Natural killer cell treated with Interleukin-12 subunit alpha and Interleukin-12 subunit beta and Interleukin-15 and Interleukin-18, amount 100 ng/mL, for 72 hours (primary cell): Measurements from ENCODE around the gene XRN2. TPM values are rescaled to one million over a fixed set of nuclear protein-coding genes. Genes with fewer than 3 reads are reported as not detected.
A peak's percentile ranks its signal among the peaks of the same experiment; 100 is the strongest.

Experiments
- ATAC-seq, 2 donors: fragments of 150-1000 bp; cut with Tn5 transposase in 1 of 2; sonication (Bioruptor Pico), chemical (Tn5 transposase) in 1 of 2; 2 replicates each; pipeline ENCODE4 v1.10.0; 2021
- DNase-seq: peaks from one replicate; pipeline ENCODE4 v3.0.0; 2022; ENCODE audit warnings: low spot score
- H3K27ac Mint-ChIP-seq, 2 donors: 1 replicate in 1 of 2; 2 replicates in 1 of 2; pipeline ENCODE4 v1.8.0; 2022; ENCODE audit warnings: mixed read lengths in 2 of 2, mild to moderate bottlenecking in 1 of 2, moderate library complexity in 1 of 2
- H3K27me3 Mint-ChIP-seq, 2 donors: 1 replicate in 1 of 2; 2 replicates in 1 of 2; pipeline ENCODE4 v1.8.0; 2022; ENCODE audit warnings: mixed read lengths in 2 of 2
- H3K36me3 Mint-ChIP-seq: one replicate; pipeline ENCODE4 v1.8.0; 2022; ENCODE audit warnings: mixed read lengths
- H3K4me1 Mint-ChIP-seq, 2 donors: 1 replicate in 1 of 2; 2 replicates in 1 of 2; pipeline ENCODE4 v1.8.0; 2022; ENCODE audit warnings: low read depth in 2 of 2, mixed read lengths in 2 of 2, mild to moderate bottlenecking in 1 of 2
- H3K4me3 Mint-ChIP-seq: one replicate; pipeline ENCODE4 v1.8.0; 2022; ENCODE audit warnings: mixed read lengths
- H3K9me3 Mint-ChIP-seq: 2 replicates; pipeline ENCODE4 v1.8.0; 2022; ENCODE audit warnings: mixed read lengths
- total RNA-seq, 2 donors: library from RNA; stranded (reverse); gene quantifications; one replicate each; pipeline ENCODE4 v1.2.3, GENCODE V29; 2022

The XRN2 gene
- total RNA-seq, 2 donors from 2014 or later, result 62.1 to 68.6 TPM

DNA sequence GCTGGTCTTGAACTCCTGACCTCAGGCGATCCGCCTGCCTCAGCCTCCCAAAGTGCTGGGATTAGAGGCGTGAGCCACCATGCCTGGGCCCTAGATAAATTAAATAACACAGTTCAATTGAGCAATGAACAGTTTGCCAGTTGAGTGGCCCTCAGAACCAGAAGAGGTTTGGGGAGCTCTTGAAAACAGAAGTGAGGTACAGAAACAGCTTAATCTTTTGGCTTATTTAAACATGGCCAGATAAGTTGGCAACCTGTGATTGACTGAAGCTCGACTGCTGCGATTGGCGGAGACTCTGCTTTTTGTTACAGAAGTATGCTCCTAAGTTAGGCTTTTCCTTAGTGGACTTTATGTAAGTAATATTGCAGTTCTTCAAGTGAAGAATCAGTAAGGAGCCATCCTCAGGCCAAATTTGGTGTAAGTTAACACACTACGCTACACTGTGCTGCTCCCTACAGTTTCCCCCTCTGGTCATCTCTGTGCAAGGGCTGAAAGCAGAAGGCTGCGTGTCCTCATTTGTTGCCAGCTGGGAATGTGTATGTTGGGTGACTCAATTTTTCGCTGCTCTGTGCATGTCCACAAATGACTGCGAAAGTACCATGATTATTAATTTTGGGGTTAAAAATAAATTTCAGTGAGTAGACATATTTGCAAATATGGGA is 9.8 kb downstream of the XRN2 start:
- Mint-ChIP-seq H3K27me3 (no peaks in the 10 kb centered on the region), H3K36me3 (peaks cover 24% of the 10 kb centered on the region), H3K4me1 (peaks cover 67 to 75% of the 10 kb centered on the region in 2 donors), H3K9me3 (no peaks in the 10 kb centered on the region), H3K4me3 (no peak overlapping the region), H3K27ac (no peak overlapping the region)
- ATAC-seq, result no peak
- no peak for DNase-seq

DNA sequence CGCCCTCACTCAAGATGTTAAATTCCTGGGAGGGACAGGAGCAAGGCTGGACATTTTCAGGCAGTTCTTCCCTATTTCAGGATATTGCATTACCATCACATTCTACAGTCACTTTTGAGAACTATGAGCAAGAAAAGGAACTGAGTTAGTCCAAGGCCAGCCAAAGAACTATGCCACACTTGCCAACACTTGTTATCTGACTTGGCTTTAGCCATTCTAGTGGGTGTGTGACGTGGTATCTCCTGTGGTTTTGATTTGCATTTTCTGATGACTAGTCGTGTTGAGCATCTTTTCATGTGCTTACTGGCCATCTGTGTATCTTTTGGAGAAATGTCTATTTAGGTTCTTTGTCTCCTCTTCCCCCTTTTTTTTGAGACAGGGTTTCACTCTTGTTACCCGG is 12.0 kb downstream of the XRN2 start:
- no peaks in the 10 kb centered on the region for H3K9me3 Mint-ChIP-seq
- H3K36me3 Mint-ChIP-seq, result peaks cover 4% of the 10 kb centered on the region
- ATAC-seq (peak; percentile 78 to 95), DNase-seq (no peak)
- no peaks in the 10 kb centered on the region for H3K27me3 Mint-ChIP-seq
- peaks cover 62 to 67% of the 10 kb centered on the region in 2 donors for H3K4me1 Mint-ChIP-seq
- peak overlapping the region; percentile 49 to 59 for H3K27ac Mint-ChIP-seq
- no peak overlapping the region for H3K4me3 Mint-ChIP-seq

DNA sequence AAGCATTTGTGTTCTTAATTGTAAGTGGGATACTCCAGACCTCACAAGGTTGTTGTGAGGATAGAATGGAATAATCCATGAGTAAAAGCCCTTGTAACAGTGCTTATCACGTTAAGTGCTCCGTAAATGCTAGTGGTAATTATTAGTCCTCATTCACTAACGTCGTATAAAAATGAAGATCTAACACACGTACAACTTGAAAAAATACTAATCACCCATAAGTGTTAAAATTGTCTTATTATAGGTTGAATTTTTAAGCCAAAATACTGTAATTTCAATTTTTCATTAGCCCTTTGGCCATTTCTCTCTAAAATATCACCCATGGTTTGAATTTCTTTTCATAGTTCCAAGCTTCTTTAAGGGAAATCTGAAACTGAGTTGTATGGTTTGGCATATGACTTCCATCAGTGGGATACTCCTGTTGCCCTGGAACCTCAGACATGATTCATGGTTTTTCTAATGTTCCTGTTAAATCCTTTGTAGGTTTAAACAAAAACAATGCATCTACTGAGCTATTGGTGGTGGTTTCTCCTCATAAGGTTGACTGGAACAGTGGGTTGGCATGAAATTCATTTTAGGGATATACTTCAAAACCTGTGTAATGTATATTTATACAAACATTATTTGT is 19.1 kb downstream of the XRN2 start:
- peaks cover 62% of the 10 kb centered on the region in 2 donors for H3K4me1 Mint-ChIP-seq
- peaks cover 3% of the 10 kb centered on the region for H3K9me3 Mint-ChIP-seq
- ATAC-seq (no peak), DNase-seq (no peak)
- H3K4me3 Mint-ChIP-seq, result no peak overlapping the region
- no peak overlapping the region for H3K27ac Mint-ChIP-seq
- H3K36me3 Mint-ChIP-seq, result peaks cover 5% of the 10 kb centered on the region
- H3K27me3 Mint-ChIP-seq, result no peaks in the 10 kb centered on the region

DNA sequence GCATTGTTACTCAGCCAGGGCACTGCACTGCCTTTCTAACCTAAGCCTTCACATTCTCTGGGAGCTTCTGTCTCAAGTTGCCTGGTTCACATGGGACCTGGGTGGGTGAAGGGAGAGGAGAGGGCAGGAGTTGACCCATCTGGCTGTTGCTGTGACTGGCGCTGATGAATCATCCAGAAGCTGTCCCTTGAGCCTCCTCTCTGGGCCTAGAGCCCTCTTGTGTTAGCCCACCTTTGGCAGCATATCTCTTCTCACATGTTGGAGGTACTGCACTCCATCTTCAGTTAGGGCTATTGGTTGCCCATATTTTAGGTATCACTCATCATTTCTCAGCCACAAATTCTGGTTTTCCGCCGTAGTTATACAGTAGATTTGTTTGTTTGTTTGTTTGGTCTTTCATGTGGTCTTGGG is 19.8 kb downstream of the XRN2 start:
- Mint-ChIP-seq H3K9me3 (peaks cover 3% of the 10 kb centered on the region), H3K36me3 (peaks cover 5% of the 10 kb centered on the region), H3K27ac (peak overlapping the region in 1 of 2 donors; percentile 5), H3K4me3 (peak overlapping the region; percentile 14), H3K27me3 (no peaks in the 10 kb centered on the region), H3K4me1 (peaks cover 56% of the 10 kb centered on the region in 2 donors)
- DNase-seq (no peak), ATAC-seq (peak in 1 of 2 donors; percentile 77)

DNA sequence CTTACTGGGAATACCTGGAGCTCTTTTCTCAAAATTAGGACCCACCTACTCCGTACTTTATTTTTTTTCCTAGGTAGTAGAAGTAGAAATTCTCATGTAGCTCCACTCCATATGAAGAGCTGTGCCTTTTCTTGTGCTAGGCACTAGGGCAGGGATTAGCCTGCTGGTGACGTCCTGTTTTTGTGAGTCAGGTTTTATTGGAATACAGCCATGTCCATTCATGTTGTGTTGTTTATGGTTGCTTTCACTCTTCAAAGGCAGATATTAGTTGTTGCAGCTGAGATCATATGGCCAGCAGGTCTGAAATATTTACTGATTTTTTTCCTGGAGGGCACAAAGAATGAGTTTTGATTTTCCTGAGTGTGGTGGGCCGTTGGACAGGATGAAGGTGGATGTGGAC is 20.5 kb downstream of the XRN2 start:
- Mint-ChIP-seq H3K9me3 (peaks cover 3% of the 10 kb centered on the region), H3K36me3 (peaks cover 12% of the 10 kb centered on the region), H3K4me3 (peak overlapping the region; percentile 14), H3K27me3 (no peaks in the 10 kb centered on the region), H3K27ac (no peak overlapping the region), H3K4me1 (peaks cover 55% of the 10 kb centered on the region in 2 donors)
- ATAC-seq (no peak), DNase-seq (no peak)

DNA sequence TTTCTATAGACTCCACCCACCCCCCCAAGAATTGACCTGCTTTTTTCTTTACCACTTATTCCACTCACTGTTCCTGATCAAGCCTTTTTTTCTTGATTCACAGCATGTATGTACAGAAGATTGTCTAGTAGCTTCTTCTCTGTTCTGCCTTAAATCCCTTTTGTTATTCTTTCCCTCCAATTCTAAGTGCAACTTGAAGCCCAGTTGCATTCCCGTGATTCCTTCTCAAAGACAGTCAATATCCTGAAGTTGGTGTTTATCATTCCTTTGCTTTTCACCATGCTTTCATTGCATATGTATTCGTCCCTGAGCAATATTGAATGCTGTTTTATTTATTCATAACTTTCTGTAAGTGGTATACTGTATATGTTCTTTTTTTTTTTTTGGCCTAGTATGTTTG is 21.0 kb downstream of the XRN2 start:
- peaks cover 50 to 53% of the 10 kb centered on the region in 2 donors for H3K4me1 Mint-ChIP-seq
- H3K36me3 Mint-ChIP-seq, result peaks cover 12% of the 10 kb centered on the region
- ATAC-seq (no peak), DNase-seq (no peak)
- H3K9me3 Mint-ChIP-seq, result peaks cover 3% of the 10 kb centered on the region
- no peaks in the 10 kb centered on the region for H3K27me3 Mint-ChIP-seq
- H3K4me3 Mint-ChIP-seq, result no peak overlapping the region
- H3K27ac Mint-ChIP-seq, result peak overlapping the region in 1 of 2 donors; percentile 26

DNA sequence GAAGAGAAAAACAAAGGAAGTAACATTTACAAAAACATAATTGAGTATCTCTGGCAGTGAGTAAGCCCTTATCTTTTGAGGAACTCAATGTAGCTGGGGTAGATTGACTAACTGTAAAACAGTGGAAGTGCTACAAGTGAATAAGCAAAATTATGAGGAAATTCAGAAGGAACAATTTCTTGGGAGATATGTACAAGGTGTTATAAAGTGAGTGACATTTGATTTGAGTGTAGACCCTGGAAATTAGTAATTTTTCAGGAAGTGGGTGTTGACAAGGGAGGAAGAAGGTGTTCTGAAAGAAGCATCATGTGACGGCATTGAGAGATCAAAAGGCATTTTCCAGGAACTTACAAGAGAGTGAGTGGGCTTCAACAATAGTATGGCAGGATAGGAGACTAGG is 22.2 kb downstream of the XRN2 start:
- Mint-ChIP-seq H3K9me3 (peaks cover 3% of the 10 kb centered on the region), H3K36me3 (peaks cover 12% of the 10 kb centered on the region), H3K4me3 (peak overlapping the region; percentile 55), H3K27ac (peak overlapping the region; percentile 61 to 70), H3K27me3 (no peaks in the 10 kb centered on the region), H3K4me1 (peaks cover 49 to 55% of the 10 kb centered on the region in 2 donors)
- ATAC-seq, result peak in 1 of 2 donors; percentile 27
- no peak for DNase-seq

DNA sequence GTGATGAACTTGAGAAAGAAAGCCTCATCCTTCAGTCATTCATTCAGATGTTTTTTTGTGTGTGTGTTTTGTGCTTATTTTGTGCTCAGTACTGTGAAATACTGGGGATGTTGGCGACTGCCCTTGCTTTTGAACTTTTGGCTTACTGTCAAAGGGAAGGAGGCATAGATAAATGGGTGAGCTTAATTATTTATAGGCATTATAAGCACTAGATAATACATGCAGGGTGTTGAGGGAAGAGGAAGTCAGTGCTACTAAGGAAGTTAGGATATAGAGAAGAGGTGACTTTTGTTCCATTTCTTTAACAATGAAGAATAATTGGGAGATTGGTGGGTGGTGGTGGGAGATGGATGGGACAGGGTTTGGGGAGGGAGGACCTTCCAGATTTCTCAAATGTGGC is 23.6 kb downstream of the XRN2 start:
- ATAC-seq (no peak), DNase-seq (no peak)
- Mint-ChIP-seq H3K9me3 (peaks cover 3% of the 10 kb centered on the region), H3K27me3 (no peaks in the 10 kb centered on the region), H3K4me1 (peaks cover 49 to 50% of the 10 kb centered on the region in 2 donors), H3K27ac (peak overlapping the region in 1 of 2 donors; percentile 0), H3K36me3 (peaks cover 13% of the 10 kb centered on the region), H3K4me3 (no peak overlapping the region)

DNA sequence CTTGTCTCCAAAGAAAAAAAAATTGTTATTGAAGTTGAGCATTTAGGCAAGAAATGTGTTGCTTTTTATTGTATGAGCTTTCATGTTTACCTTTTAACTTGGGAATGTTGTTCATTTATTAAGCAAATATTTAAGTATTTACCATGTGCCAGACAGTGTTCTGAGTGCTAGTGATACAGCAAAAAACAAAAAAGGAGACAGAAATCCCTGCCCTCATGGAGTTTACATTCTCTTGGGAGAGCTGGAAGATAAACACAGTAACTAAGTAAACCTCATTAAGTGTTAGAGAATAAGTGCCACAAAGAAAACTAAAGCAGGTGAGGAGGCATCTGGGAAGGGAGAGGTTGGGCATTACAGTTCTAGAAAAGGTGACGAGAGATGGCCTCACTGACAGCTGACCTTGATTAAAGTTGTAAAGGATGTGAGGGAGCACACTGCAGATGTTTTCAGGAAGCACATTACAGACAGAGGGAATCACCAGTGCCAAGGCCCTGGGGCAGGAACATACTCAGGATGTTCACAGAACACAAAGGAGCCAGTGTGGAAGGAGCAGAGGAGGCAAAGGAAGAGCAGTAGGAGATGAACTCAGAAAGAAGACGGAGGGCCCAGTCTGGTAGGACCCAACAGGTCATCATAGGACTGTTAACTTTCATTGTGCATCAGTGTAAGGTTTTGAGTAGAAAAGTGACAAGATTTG is 33.5 kb downstream of the XRN2 start:
- no peak for DNase-seq
- no peak for ATAC-seq
- Mint-ChIP-seq H3K9me3 (peaks cover 4% of the 10 kb centered on the region), H3K27me3 (no peaks in the 10 kb centered on the region), H3K27ac (no peak overlapping the region), H3K4me3 (no peak overlapping the region), H3K36me3 (peaks cover 57% of the 10 kb centered on the region), H3K4me1 (peaks cover 0 to 36% of the 10 kb centered on the region in 2 donors)

DNA sequence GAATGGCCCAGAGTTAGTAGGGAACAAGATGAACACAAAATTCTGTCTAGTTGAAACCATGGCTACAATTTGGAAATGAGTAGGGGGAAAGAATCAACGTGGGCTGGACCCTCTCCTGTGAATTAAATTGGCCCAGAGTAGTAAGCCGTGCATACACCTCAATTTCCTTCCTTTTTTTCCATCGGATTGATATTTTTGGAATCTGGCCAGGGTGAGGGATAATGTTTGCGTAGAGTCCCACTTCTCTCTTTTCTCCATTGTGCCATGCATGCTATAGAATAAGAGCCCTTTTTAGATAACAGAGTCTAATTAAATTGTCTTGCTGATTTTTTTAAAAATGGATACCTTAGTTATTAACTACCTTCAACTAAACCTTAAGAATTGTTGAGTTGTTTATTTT is 35.2 kb downstream of the XRN2 start:
- H3K4me1 Mint-ChIP-seq, result peaks cover 0 to 30% of the 10 kb centered on the region in 2 donors
- ATAC-seq (no peak), DNase-seq (no peak)
- H3K36me3 Mint-ChIP-seq, result peaks cover 53% of the 10 kb centered on the region
- no peak overlapping the region for H3K27ac Mint-ChIP-seq
- no peak overlapping the region for H3K4me3 Mint-ChIP-seq
- H3K27me3 Mint-ChIP-seq, result no peaks in the 10 kb centered on the region
- H3K9me3 Mint-ChIP-seq, result peaks cover 4% of the 10 kb centered on the region

DNA sequence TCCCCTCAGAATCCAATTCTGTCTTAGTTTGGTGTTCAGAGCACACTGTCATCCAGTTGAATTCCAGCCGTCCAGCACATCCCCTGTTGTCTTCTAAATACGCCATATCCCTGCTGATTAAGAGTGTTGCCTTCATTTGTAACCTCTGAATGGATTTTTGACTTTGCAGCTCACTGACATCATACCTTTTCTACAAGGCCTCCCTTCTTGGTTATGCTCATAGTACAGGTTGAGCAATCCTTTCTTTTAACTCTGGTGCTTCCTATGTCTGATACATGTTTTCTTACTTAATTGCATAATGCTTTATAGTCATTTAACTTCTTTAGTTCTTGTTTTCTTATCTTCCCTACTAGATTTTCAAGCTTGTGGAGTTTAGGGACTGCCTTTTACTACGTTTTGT is 36.4 kb downstream of the XRN2 start:
- ATAC-seq, result no peak
- Mint-ChIP-seq H3K27ac (no peak overlapping the region), H3K36me3 (peaks cover 48% of the 10 kb centered on the region), H3K4me3 (no peak overlapping the region), H3K9me3 (peaks cover 4% of the 10 kb centered on the region), H3K4me1 (peaks cover 0 to 27% of the 10 kb centered on the region in 2 donors), H3K27me3 (no peaks in the 10 kb centered on the region)
- no peak for DNase-seq

DNA sequence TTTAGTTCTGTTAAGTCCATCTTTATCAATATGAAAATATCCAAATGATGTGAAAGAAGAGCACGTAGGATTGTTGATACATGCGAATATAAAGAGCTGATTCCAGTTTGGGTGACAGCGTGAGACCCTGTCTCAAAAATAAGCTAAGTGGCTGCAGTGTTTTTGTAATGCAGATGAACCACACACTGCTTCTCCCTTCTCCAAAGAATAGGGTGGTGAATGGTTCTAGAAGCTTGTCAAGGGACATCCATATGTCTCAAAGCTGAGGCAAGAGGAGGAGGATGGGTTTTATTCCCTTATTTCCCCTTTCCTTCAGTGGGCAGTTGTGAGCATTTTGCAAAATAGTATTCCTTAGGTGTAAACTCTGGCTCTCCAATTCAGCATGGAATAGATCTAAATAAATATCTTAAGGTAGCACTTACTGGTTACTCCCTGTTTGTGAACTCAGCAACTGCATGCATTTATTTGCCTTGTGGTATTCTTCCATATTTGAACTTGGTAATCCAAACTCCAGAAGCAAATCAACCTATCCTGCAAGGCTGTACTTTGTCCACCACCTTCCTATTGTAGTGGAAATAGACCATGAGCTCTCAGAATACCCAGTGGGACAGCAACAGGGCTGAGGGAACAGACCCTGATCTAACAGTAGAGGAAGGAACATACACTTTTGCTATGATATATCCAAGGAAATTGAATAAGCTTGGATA is 38.0 kb downstream of the XRN2 start:
- DNase-seq (no peak), ATAC-seq (no peak)
- peaks cover 0 to 21% of the 10 kb centered on the region in 2 donors for H3K4me1 Mint-ChIP-seq
- H3K27ac Mint-ChIP-seq, result no peak overlapping the region
- H3K36me3 Mint-ChIP-seq, result peaks cover 41% of the 10 kb centered on the region
- no peaks in the 10 kb centered on the region for H3K27me3 Mint-ChIP-seq
- no peak overlapping the region for H3K4me3 Mint-ChIP-seq
- H3K9me3 Mint-ChIP-seq, result peaks cover 4% of the 10 kb centered on the region

DNA sequence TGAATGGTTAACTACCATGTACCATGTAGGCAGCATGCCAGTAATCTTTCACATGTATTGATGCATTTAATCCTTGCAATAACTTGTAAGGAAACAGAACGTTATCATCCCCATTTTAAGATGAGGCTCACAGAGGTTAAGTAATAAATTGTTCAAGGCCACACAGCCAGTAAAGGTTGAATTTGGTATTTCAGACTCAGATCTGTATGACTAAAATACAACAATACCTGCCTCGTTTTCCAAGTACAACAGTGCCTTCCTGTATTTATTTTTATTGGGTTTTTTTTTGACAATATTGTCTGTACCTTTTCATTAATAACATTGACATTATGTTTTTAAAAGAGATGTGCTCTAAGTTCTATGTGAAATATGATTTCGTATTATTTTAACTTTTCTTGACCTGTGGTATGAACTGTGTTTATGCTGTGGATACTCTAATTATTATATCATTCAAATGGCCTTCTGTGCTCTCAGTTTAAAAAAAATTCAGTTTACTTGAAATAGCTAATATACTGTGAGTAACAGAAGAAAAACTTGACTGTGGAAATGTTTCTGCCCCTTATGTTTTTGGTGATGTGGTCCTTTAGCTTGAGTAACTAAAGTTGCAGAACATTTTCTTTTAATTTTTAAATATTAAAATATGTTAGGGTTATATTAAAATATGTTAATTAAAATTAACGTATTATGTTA is 39.7 kb downstream of the XRN2 start:
- Mint-ChIP-seq H3K36me3 (peaks cover 32% of the 10 kb centered on the region), H3K4me3 (no peak overlapping the region), H3K9me3 (no peaks in the 10 kb centered on the region), H3K27me3 (no peaks in the 10 kb centered on the region), H3K4me1 (peaks cover 0 to 9% of the 10 kb centered on the region in 2 donors), H3K27ac (no peak overlapping the region)
- ATAC-seq (no peak), DNase-seq (no peak)
